ENCODE data around the gene LRP11.
"Not testable (repeated sequence)": the region's sequence is repeated elsewhere in the genome, so short reads cannot be mapped to it uniquely, and the experiment has no call there.

Gene LRP11, protein sequence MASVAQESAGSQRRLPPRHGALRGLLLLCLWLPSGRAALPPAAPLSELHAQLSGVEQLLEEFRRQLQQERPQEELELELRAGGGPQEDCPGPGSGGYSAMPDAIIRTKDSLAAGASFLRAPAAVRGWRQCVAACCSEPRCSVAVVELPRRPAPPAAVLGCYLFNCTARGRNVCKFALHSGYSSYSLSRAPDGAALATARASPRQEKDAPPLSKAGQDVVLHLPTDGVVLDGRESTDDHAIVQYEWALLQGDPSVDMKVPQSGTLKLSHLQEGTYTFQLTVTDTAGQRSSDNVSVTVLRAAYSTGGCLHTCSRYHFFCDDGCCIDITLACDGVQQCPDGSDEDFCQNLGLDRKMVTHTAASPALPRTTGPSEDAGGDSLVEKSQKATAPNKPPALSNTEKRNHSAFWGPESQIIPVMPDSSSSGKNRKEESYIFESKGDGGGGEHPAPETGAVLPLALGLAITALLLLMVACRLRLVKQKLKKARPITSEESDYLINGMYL

DNA sequence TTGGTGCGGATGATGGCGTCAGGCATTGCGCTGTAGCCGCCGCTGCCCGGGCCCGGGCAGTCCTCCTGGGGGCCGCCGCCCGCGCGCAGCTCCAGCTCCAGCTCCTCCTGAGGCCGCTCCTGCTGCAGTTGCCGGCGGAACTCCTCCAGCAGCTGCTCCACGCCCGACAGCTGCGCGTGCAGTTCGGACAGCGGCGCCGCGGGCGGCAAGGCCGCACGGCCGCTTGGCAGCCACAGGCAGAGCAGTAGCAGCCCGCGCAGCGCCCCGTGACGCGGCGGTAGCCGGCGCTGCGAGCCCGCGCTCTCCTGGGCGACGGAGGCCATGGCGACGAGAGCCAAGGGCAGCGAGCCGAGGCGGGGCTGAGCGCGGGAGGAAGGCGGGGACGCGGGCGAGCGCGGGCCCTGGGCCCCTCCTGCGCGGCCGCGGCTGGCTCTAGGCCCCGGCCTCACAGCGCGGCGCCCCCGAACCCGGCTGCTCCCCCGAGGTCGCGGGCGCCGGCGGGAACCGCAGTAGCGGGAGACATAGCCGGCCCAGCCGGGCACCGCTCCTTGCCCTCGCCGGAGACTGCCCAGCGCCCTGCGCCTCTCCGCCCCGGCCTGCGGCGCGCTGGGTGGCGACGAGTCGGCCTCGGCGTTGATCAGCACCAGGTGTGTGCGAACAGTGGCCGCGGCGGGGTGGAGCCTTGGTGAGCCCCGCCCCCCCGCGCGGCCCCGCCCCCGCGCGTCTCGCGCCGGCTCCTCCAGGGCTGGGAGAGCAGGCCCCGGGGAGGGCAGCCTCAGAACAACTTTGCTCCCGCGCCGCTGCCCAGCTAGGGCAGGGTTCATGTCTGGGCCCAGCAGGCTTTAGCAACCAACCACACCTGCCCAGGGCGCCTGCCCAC is at the start of gene LRP11:
LRP11 (minus strand) TSS at position 662 of the 880 bp plus-strand sequence; CDS start at position 323, 339 bp downstream.
- no peak for FAIRE-seq

DNA sequence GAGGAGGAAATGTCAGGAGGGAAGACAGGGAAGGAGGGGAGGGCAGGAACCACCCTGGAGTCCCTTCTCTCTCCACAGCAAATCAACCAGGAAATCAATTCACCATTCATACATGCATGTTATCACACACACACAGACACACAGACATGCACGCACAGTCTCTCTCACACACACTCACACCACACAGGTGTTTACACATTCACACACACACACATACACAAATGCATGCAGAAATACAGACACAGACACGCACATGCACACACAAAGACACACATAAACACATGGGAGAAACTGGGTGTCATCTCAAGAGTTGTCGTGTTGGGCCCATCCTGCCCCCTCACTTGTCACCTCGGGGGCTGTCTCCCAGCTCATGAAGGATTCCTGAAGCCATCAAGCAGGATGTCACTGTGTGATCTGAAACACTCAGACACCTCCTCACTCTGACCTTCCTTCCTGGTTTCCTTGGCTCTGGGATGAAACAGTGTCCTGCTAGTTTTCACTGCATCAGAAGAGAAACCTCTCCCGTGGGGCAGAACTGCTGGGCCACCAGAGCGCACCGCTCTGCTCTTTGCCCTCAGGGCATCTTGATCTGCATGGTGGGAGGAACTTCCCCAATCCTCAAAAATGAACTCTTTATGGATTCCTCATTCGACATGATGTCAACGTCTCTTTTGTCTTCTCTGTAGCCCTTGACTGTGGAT is 49.5 kb upstream of the LRP11 start:
- no peak for FAIRE-seq

GRCh38 chr6:149913085-149913484 is 48.9 kb upstream of the LRP11 start:
- no peak for FAIRE-seq

DNA sequence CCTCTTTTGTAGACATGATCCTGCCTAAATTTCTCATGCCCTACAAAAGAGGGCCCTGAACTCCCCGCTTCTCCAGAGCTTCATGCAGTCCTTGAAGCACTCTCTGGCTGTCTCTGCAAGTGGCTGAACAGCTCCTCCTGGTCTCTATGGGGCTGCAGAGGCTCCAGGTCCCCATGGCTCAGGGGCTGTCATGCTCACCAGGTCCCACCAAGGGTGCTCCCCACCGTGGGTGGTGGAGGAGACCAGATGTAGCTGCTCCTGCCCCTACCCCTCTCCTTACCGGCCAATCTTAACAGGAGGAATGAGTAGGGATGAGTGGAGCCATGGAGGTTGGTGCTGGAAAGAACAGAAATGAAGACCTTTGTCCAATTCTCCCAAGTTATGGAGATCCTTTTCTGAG is 48.5 kb upstream of the LRP11 start:
- FAIRE-seq, result not testable (repeated sequence)

- FAIRE-seq, result no peak
These were observed 46.6 kb upstream of the LRP11 start for GRCh38 chr6:149910721-149911151.

- no peak for FAIRE-seq
These were observed 45.7 kb upstream of the LRP11 start for GRCh38 chr6:149909701-149910470.

DNA sequence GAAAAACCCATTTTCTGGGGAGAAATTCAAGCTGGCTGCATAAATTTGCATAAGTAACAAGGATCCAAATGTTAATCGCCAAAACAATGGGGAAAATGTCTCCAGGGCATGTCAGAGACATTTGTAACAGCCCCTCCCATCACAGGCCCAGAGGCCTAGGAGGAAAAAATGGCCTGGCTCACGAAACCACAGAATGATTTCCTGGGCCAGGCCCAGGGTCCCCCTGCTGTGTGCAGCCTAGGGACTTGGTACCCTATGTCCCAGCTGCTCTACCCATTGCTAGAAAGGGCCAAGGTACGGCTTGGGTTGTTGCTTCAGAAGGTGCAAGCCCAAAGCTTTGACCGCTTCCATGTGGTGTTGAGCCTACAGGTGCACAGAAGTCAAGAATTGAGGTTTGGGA is 44.3 kb upstream of the LRP11 start:
- FAIRE-seq, result not testable (repeated sequence)

DNA sequence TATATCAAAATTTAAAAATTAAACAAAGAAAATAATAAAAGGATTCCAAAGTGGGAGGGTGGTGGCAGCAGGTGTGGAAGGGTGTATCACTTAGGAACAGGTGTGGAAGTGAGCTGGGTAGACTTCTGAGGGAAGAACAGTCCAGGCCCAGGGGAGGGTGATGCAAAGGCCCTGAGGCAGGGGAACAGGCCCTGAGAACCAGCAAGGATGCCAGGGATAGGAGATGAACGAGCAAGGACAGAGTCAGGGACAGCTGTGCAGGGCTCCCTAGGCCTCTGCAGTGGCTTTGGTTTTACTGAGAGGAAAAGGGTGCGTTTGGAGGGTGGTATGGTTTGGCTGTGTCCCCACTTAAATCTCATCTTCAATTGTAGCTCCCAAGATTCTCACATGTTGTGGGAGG is 43.2 kb upstream of the LRP11 start:
- FAIRE-seq, result no peak

DNA sequence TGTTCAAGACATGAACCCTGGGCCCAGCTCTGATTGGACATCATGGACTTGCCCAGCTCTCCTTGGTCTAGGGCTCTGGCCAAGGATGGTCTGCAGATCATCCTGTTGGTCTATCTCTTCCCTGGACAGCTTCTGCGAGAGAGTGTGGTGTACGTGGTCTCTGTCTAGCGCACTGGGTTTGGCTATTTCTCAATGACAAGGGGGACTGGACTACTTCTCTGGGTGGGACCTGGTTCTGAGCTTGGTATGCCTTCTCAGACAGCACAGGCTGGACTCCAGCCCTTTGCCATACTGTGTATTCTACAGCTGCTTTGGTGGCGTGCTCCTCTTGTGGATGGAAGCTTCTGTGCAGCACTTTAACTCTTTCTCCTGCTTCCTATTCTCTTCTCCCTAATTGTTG is 42.2 kb upstream of the LRP11 start:
- no peak for FAIRE-seq

DNA sequence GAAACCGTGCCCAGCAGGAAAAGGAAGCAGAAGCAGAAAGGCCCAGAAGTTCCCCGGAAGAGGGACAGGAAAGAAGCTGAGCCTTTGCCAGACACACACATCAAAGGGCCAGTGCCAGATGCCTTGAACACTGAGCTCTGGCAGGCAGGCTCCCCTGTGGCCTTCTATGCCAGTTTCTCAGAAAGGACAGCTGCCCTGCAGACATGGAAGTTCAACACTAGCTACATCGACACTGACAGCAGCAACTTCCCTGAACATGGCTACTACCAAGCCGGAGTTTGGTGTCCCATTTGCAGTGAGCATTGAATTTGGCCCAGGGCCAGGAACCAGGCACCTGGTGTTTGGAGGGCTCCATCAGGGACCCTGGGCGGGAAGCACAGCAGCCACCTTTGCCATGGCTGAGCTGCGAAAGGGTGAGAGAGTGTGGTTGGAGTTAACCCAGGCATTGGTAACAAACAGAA is 41.8 kb upstream of the LRP11 start:
- no peak for FAIRE-seq

GRCh38 chr6:149905371-149905910 is 41.3 kb upstream of the LRP11 start:
- no peak for FAIRE-seq

DNA sequence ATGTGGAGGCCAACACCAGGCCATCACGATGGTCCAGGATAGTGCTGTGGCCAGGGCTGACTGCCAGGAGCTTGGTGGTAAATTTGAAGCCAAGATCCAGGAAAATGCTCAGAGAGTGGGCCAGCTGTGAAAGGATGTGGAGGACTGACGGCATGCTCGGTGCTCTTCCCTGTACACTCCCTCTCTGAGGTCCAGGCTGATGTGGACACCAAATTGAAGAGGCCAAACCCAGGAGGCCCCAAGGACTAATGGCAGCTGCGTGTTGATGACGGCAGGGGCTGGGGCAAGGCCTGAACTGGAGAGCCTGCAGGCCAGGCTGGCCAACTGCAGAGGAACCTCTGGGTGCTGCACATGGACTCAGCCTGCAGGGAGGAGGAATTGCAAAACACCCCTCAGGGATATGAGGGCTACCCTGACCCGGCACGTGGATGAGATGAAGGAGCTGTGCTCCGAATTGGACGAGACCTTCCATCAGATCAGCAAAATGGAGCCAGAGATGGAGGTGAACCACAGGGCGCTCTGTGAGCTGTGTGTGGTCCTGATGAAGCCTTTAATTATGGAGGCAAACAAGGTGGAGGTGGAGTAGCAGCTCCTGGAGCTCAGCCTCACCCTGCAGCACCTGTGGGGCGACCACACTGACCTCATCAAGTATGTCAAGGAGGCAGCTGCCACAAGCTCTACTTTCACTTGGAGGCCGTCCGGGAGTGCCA is 40.7 kb upstream of the LRP11 start:
- FAIRE-seq, result no peak

DNA sequence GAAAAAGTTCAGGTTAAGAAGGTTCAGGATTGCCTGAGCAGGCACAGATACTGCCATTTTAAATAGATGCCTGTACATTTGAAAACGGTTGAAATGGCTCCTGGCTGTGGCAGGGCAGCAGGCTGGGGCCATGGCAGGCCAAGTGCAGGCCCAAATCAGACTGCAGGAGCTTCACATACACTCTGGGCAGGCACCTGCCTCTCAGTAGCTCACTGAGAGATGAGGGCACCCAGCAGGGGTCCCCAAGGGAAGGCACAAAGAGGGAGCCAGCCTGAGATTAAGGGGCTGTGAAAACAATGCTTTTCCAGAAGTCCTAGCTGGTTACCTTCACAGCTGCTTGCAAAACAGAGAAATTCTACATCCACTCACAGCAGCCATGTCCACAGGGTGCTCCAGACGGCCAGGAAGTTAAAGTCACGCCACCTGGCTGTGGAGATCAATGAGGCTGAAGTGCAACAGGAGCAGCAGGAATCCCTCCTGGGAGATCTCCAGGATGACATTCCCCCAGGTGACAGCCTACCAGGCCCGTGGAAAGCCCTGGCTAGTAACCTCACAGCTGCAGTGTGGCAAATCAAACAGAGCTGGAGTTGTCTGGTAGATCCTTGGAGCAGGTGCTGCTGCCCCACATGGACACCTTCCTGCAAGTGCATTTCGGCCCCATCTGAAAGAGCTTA is 39.9 kb upstream of the LRP11 start:
- FAIRE-seq, result no peak

DNA sequence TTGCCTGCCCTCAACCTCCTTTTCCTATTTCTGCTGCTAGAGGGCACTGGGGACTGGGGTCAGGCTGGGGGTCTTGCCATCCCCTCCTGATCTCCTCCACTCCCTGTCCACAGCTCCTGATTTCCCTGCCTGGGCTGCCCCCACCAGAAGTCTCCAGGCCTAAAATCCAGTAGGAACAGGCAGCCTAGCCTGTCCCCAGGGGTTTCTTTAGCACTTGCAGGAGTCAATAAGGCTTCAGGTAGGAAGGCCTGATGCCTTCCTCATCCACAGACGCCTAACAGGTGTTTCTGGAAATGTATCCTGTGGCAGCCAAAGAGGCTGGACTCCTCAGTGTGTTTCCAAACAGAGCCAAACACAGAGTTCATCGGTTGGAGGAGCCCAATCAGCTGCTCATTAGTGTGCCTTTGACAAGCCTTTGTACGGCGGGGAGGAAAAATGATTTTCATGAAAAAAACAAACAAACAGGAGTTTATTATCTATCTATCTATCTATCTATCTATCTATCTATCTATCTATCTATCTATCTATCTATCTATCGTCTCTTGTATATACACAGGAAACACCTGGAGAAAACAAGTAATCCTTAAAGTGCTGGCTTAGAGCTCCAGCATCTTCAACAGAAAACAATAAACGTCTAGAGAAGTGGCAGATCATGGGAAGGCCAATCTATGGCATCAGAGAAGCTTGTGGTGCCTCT is 37.4 kb upstream of the LRP11 start:
- FAIRE-seq, result no peak

DNA sequence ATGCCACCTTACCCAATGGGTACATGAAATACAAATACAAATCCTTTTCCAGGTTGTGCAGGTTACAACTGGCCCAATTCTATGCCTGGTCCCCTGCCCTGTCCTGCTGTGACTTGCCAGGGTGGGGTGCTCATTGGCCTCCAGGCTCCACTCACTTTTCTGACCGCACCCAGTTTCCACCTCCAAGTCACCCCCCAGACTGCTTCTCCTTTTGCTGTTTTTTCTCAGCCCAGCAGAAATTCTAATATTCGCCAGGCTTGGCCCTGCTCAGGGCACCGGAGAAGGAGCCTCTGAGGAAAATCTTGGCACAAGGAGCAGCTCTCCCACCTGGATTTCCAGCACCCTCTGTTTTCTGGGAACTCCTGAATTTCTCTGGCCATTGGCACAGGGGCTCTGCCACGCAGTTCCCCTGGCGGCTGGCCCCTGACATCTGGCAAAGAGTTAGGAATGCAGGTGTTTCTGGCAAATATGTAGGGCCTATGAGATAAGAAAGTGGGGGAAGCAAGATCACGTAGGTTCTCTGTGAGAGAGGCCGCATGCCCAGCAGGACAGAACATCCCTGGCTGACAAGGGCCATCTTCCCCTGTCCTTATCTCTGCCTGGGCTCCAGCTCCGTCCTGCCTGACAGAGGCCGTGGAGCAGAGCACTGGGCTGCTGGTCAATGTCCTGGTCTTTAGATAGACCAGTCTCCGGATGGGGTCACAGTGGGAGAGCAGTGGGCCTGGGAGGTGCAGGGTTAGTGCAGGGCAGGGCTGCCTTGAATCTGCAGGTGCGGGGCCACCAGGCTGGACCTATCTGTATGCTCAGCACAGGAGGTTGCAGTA is 36.7 kb upstream of the LRP11 start:
- FAIRE-seq, result no peak

DNA sequence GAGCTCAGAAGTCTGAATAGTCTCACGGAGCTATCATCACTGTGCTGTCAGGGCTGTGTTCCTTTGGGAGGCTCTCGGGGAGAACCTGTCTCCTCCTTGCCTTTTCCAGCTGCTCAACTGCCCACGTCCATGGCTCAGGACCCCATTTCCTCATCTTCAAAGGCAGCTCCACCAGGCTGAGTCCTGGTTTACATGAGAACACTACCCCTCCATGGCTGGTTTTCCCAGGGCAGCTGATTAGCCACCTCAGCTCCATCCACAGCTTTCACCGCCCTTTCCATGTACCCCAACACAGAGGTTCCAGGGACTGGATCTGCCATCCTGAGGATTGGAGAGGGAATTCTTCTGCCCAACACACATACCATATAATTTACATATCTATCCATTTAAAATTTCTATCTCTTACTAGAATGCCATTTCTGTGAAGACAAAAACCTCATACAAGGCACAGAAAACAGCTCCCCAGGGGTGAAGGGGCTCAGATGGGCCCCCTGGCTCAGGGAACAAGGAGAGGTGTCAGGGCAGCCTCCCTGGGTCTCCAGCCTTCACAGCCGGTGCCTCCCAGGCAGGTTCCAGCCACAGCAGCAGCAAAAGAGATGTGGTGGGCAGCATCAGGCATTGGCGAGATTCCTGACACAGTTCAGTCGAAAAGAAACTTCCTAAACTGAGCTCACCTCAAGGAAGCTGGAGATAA is 35.9 kb upstream of the LRP11 start:
- no peak for FAIRE-seq

DNA sequence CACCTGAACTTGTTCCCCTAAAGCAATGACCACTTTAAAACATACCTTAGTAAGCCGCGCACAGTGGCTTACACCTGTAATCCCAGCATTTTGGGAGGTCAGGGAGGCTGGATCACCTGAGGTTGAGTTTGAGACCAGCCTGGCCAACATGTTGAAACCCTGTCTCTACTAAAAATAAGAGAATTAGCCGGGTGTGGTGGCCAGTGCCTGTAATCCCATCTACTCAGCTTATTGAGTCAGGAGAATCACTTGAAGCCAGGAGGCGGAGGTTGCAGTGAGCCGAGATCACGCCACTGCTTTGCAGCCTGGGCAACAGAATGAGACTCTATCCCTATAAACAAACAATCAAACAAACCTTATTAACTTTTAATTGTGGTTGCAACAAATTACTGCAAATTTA is 35.3 kb upstream of the LRP11 start:
- FAIRE-seq, result no peak

DNA sequence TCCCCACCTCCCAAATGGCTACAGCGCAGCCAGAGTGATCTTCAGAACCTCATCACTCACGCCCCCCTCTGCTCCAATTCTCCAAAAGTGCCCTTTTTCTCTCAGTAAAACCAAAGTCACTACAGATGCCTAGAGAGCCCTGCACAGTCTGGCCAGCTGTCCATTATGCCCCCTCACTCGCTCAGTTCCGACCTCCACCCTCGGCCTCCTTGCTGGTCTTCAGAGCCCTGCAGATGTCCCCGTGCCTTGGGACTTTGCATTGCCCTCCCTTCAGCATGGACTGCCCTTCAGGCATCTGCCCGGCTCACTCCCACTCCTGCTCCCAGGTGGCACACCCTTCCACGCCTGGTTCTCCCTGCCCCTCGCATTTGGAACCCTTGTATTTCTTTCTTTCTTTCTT is 34.8 kb upstream of the LRP11 start:
- FAIRE-seq, result no peak

Data from G401.6 (cell line).